ENCODE data around the gene TRPV3.
A peak's percentile ranks its signal among the peaks of the same experiment; 100 is the strongest.

Gene TRPV3

GRCh38 chr17:3527896-3528295, 29.7 kb downstream of the TRPV3 start (continued):
- TF ChIP-seq ZNF449 (tag by site-specific recombination; IDR thresholded peaks at IDR 0.05) (no peak), ZNF423 (tag by site-specific recombination; IDR thresholded peaks at IDR 0.05) (no peak), ZNF626 (tag by site-specific recombination; IDR thresholded peaks at IDR 0.05) (no peak), ZNF184 (tag by site-specific recombination; IDR thresholded peaks at IDR 0.05) (no peak), ZNF121 (tag by site-specific recombination; IDR thresholded peaks at IDR 0.05) (no peak), ZNF776 (tag by site-specific recombination; IDR thresholded peaks at IDR 0.05; ENCODE audit: borderline replicate concordance) (no peak), ZNF132 (tag by site-specific recombination; IDR thresholded peaks at IDR 0.05; ENCODE audit: borderline replicate concordance) (no peak), HOXA7 (CRISPR knock-in tag; IDR thresholded peaks at IDR 0.05; ENCODE audit: borderline replicate concordance) (no peak), ZNF16 (tag by site-specific recombination; IDR thresholded peaks at IDR 0.05; ENCODE audit: low read depth) (no peak), ZNF175 (tag by site-specific recombination; IDR thresholded peaks at IDR 0.05) (no peak), ZNF610 (tag by site-specific recombination; IDR thresholded peaks at IDR 0.05; ENCODE audit: borderline replicate concordance) (no peak), PRDM4 (tag by site-specific recombination; IDR thresholded peaks at IDR 0.05) (no peak)

- no peak overlapping the region for H3K27ac ChIP-seq (ENCODE audit: extremely low read depth, low read depth, low read length)
- H3K4me1 ChIP-seq (ENCODE audit: control insufficient read depth, insufficient read depth, low read length) = no peaks in the 10 kb centered on the region
- CTCF ChIA-PET = no interaction called here
- no peak overlapping the region for H3K4me3 ChIP-seq (ENCODE audit: low read depth, low read length)
- H3K9me3 ChIP-seq (ENCODE audit: control insufficient read depth, insufficient read depth, low read depth, low read length) = no peaks in the 10 kb centered on the region
- no peak for TF ChIP-seq KLF8 (tag by site-specific recombination; IDR thresholded peaks at IDR 0.05)
- TF ChIP-seq ZNF341 (tag by site-specific recombination; IDR thresholded peaks at IDR 0.05; ENCODE audit: low read depth) = no peak
- peak; percentile 92 for TF ChIP-seq ZNF366 (tag by site-specific recombination; conservative IDR thresholded peaks at IDR 0.05)
- TF ChIP-seq ZBTB6 (tag by site-specific recombination; IDR thresholded peaks at IDR 0.05) = no peak
- POLR2A ChIA-PET = no interaction called here
- no peaks in the 10 kb centered on the region for H3K36me3 ChIP-seq (ENCODE audit: control insufficient read depth in 2 of 2, insufficient read depth in 1 of 2, low read length in 2 of 2)
These were observed 30.1 kb downstream of the TRPV3 start for GRCh38 chr17:3527468-3527867.

GRCh38 chr17:3526971-3527370, 30.6 kb downstream of the TRPV3 start:
- ChIA-PET CTCF (interaction anchor here (0.7 kb wide), 2 partner anchors 99 to 120 kb away, joined by 3 to 5 read pairs; no protein-coding TSS in a partner anchor), POLR2A (no interaction called here)
- H3K4me3 ChIP-seq (ENCODE audit: low read depth, low read length) = no peak overlapping the region
- H3K27ac ChIP-seq (ENCODE audit: extremely low read depth, low read depth, low read length) = no peak overlapping the region
- no peaks in the 10 kb centered on the region for H3K9me3 ChIP-seq (ENCODE audit: control insufficient read depth, insufficient read depth, low read depth, low read length)
- H3K4me1 ChIP-seq (ENCODE audit: control insufficient read depth, insufficient read depth, low read length) = no peaks in the 10 kb centered on the region
- H3K36me3 ChIP-seq (ENCODE audit: control insufficient read depth in 2 of 2, insufficient read depth in 1 of 2, low read length in 2 of 2) = no peaks in the 10 kb centered on the region
- no peak for TF ChIP-seq ZBTB8A (tag by site-specific recombination; IDR thresholded peaks at IDR 0.05)
- TF ChIP-seq ZSCAN4 (tag by site-specific recombination; IDR thresholded peaks at IDR 0.05) = no peak
- TF ChIP-seq ZBTB44 (tag by site-specific recombination; IDR thresholded peaks at IDR 0.05) = no peak
- no peak for TF ChIP-seq ZNF174 (tag by site-specific recombination; IDR thresholded peaks at IDR 0.05)
- TF ChIP-seq TCF7L2 (IDR thresholded peaks at IDR 0.05; ENCODE audit: borderline replicate concordance, low read depth, low read length) = no peak
- no peak for TF ChIP-seq ZNF664 (tag by site-specific recombination; IDR thresholded peaks at IDR 0.05)
- no peak for TF ChIP-seq ZNF121 (tag by site-specific recombination; IDR thresholded peaks at IDR 0.05)
- no peak for TF ChIP-seq ZNF114 (tag by site-specific recombination; IDR thresholded peaks at IDR 0.05)
- no peak for TF ChIP-seq SP3 (tag by site-specific recombination; IDR thresholded peaks at IDR 0.05)
- TF ChIP-seq KLF7 (tag by site-specific recombination; IDR thresholded peaks at IDR 0.05; ENCODE audit: borderline replicate concordance) = no peak

Data from HEK293 (cell line).